ENCODE results near the gene VGLL4.

DNA sequence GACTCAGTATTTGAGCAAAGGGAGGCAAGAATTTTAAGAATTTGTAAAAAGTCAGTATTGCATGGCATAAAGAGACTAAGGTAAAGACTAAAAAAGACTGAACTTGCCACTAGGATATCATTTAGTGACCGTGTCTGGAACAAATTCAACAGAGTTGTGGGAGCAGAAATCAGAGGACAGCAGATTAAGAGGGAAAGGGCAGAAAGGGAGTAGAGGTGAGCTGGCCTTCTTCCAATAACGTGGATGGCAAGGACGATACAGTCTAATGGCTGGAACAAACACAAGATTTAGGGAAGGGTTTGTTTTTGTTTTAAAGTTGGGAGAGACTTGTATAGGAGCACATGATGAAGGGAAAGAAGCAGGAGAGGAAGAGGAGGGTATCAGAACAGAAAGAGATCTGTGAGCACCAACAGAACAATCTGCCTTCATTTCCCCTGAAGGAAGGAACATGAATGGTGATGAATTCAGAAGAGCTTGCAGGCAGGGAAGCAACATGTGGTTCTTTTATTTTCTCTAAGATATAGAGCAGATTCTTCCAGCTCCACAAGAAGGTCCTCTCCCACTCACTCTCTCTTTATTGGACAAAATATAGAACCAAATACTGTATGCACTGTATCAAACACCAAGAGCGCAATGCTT, 8.6 kb downstream of the VGLL4 start:
- no peak for TF ChIP-seq CTCF (IDR thresholded peaks at IDR 0.05)
- no peak for TF ChIP-seq POLR2A (IDR thresholded peaks at IDR 0.05)

Data from prostate gland (tissue), 2 donors.